Suprapubic skin (tissue), 4 donors: ENCODE data around the gene KLF13. TPM values are rescaled to one million over a fixed set of nuclear protein-coding genes. Genes with fewer than 3 reads are reported as not detected.

Experiments used
- DNase-seq, 2 donors: peaks; one replicate each; pipeline ENCODE4 v3.0.0-alpha.2; 2019; ENCODE audit warnings: low spot score in 2 of 2
- H3K27ac ChIP-seq: fragments of 200-600 bp; sonication (generic); one replicate; pipeline ENCODE4 v1.5.1; 2019
- H3K27me3 ChIP-seq: fragments of 200-600 bp; sonication (generic); one replicate; pipeline ENCODE4 v1.5.1; 2019
- H3K36me3 ChIP-seq: fragments of 200-600 bp; sonication (generic); one replicate; pipeline ENCODE4 v1.5.1; 2019
- H3K4me1 ChIP-seq: fragments of 200-600 bp; sonication (generic); one replicate; pipeline ENCODE4 v1.5.1; 2019
- H3K4me3 ChIP-seq: fragments of 200-600 bp; sonication (generic); one replicate; pipeline ENCODE4 v1.5.1; 2019; ENCODE audit warnings: mild to moderate bottlenecking
- H3K9me3 ChIP-seq: fragments of 200-600 bp; sonication (generic); one replicate; pipeline ENCODE4 v1.5.1; 2019
- EP300 ChIP-seq: sonication (generic); formaldehyde crosslinking; IDR thresholded peaks from one replicate; pipeline ENCODE4 v1.6.1; 2017; ENCODE audit warnings: antibody characterized with exemption
- POLR2A ChIP-seq, 2 donors: fragments of 450-650 bp; IDR thresholded peaks; one replicate each; pipeline ENCODE4 v1.6.1; 2017; ENCODE audit warnings: antibody characterized with exemption in 2 of 2, mild to moderate bottlenecking in 2 of 2, moderate library complexity in 2 of 2
- POLR2AphosphoS5 ChIP-seq, 3 donors: sonication (generic); formaldehyde crosslinking; IDR thresholded peaks; one replicate each; pipeline ENCODE4 v1.6.1; 2017; ENCODE audit warnings: antibody characterized with exemption in 3 of 3
- WGBS: methylation state at CpG from one replicate; pipeline ENCODE4 v1.1.5; 2018; 5-methylcytosine and 5-hydroxymethylcytosine counted together
- total RNA-seq, 4 donors: library from RNA; depleted of rRNA; stranded (reverse); fragments of >200 nt; gene quantifications; one replicate each; pipeline ENCODE4 v1.1.0, GENCODE V29; 2016
- TF ChIP-seq, protein P1 (sequence below), 2 donors: fragments of 200-600 bp in 1 of 2; fragments of 450-650 bp in 1 of 2; sonication (generic) in 1 of 2; IDR thresholded peaks; one replicate each; pipeline ENCODE4 v1.5.1; 2016 to 2019; ENCODE audit warnings: antibody characterized with exemption in 2 of 2, mild to moderate bottlenecking in 1 of 2, moderate library complexity in 1 of 2

The KLF13 gene
- total RNA-seq, 4 donors from 2014 or later, result 141 to 162 (median 145) TPM

DNA sequence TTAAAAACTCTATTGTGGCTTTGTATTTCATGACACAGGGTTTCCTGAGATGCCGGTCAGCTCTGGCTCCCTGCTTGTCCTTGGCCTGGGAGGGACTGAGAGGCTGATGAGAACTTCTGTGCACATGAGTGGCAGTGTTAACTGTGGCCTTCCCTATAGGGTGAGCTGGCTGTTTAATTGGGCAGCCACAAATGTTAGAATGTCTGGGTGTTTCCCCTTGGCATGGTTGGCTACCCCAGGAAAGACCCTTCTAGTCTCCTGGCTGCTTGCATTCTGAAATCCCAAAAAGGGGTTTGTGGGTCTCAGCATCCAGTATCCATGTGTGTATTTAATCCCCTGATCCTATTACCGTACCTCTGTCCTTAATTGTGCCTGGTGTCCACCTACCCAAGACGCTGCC lies 3.0 kb upstream of the KLF13 start:
- TF ChIP-seq, protein P1, sequence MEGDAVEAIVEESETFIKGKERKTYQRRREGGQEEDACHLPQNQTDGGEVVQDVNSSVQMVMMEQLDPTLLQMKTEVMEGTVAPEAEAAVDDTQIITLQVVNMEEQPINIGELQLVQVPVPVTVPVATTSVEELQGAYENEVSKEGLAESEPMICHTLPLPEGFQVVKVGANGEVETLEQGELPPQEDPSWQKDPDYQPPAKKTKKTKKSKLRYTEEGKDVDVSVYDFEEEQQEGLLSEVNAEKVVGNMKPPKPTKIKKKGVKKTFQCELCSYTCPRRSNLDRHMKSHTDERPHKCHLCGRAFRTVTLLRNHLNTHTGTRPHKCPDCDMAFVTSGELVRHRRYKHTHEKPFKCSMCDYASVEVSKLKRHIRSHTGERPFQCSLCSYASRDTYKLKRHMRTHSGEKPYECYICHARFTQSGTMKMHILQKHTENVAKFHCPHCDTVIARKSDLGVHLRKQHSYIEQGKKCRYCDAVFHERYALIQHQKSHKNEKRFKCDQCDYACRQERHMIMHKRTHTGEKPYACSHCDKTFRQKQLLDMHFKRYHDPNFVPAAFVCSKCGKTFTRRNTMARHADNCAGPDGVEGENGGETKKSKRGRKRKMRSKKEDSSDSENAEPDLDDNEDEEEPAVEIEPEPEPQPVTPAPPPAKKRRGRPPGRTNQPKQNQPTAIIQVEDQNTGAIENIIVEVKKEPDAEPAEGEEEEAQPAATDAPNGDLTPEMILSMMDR (IDR thresholded peaks at IDR 0.05), result no peak
- TF ChIP-seq EP300, result no peak
- TF ChIP-seq POLR2AphosphoS5 (IDR thresholded peaks at IDR 0.05), result no peak
- no peak for TF ChIP-seq POLR2A (IDR thresholded peaks at IDR 0.05)
- Histone ChIP-seq H3K4me3 (no peak overlapping the region), H3K27me3 (no peaks in the 10 kb centered on the region), H3K4me1 (peaks cover 11% of the 10 kb centered on the region), H3K9me3 (no peaks in the 10 kb centered on the region), H3K27ac (no peak overlapping the region), H3K36me3 (no peaks in the 10 kb centered on the region)
- DNase-seq, result no peak
- WGBS, result 89% methylated on average over 3 of the region's 3 CpGs

DNA sequence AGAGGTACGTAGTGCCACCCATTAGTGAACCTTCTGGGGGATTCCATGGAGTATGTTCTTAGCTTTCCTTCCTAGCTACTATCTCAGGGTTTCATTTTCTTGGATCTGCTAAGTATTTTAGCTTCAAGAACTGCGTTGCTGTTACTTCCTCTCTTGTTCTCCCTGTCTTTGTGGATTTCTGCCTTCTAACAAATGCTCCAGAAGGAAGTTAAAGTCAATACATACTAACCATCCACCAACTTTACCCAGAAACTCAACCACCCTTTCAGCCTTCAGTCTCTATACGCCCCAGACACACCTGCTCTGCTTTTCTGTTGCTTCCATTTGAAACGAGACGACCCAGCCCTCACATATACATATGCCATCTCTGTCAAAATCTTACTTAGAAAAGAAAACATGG lies 2.4 kb upstream of the KLF13 start:
- Histone ChIP-seq H3K36me3 (no peaks in the 10 kb centered on the region), H3K9me3 (no peaks in the 10 kb centered on the region), H3K27me3 (no peaks in the 10 kb centered on the region), H3K27ac (no peak overlapping the region), H3K4me1 (peaks cover 16% of the 10 kb centered on the region), H3K4me3 (no peak overlapping the region)
- TF ChIP-seq POLR2A (IDR thresholded peaks at IDR 0.05) (no peak), POLR2AphosphoS5 (IDR thresholded peaks at IDR 0.05) (no peak), EP300 (no peak)
- TF ChIP-seq, protein P1 (IDR thresholded peaks at IDR 0.05), result no peak
- DNase-seq, result no peak
- WGBS, result 81% methylated on average over 4 of the region's 5 CpGs

DNA sequence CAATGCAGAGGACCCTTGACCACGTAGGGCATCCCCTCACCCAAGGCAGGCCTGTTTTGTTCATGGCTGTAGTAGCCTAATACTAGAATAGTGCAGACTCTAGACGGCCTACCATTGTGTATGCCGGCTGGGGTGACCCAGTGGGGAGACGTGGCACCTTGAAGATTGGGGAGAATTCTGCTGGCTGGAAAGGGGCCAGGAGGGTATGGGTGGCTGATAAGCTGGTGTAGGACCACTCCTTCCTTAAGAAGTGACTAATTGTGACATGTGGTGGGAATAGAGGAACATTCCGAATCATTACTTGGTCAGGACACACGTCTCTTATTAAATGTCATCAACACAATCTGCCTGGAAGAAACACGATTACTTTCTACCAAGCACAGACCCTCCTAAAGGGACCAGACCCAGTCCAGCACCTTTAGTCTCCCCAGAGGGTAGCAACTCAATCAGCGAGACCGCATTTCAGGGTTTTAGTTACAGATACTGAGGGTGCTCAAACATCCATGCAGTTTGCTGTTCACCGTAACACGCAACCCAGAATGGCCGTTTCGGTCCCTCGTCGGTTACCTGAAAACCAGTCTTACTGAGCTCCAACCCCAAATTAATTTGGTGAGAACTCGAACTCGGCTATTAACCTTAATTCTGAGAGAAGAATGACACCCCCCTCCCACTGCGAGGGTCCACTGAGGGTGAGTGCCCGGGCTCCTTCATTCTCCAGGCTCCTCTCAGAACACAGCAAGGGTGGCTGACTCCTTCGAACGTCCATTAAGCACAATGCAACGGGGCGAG lies 1.6 kb upstream of the KLF13 start:
- no peaks in the 10 kb centered on the region for H3K27me3 ChIP-seq
- H3K4me3 ChIP-seq, result peak overlapping the region; percentile 94
- H3K9me3 ChIP-seq, result no peaks in the 10 kb centered on the region
- TF ChIP-seq POLR2AphosphoS5 (IDR thresholded peaks at IDR 0.05), result no peak
- TF ChIP-seq EP300, result no peak
- peaks cover 24% of the 10 kb centered on the region for H3K4me1 ChIP-seq
- no peak for DNase-seq
- H3K27ac ChIP-seq, result peak overlapping the region; percentile 99
- no peaks in the 10 kb centered on the region for H3K36me3 ChIP-seq
- 74% methylated on average over 19 of the region's 23 CpGs for WGBS

DNA sequence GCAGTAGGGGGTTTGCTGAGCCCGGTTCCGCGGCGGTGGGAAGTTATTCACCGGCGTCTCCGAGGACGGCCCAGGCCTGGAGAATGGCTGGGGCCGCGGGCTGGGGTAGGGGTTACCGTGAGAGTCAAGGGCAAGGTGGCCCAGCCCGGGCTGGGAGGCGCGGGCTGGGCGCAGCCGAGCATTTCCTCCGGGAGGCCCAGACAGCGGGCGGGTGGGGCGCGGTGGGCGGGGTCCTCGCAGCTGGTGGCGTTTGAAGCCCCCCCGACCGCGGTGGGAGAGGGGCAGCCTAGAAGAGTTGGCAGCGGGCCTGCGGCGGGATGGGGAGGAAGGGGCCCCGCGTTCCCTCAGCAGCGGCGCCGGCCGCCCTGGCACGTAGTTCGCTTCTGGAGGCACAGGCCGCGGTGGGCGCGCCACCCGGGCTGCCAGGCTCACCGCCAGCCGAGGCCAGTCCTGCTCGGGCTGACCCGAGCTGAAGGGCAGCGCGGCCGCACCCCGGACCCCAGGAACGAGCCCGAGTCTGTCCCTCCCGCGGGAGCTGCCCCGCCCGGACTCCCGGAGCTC lies 960 bp upstream of the KLF13 start:
- peaks cover 31% of the 10 kb centered on the region for H3K4me1 ChIP-seq
- peak overlapping the region; percentile 99 for H3K27ac ChIP-seq
- H3K4me3 ChIP-seq, result peak overlapping the region; percentile 94
- WGBS, result no CpG with 5 or more reads among the region's 58 CpGs
- no peaks in the 10 kb centered on the region for H3K36me3 ChIP-seq
- no peak for TF ChIP-seq EP300
- no peak for TF ChIP-seq POLR2A (IDR thresholded peaks at IDR 0.05)
- TF ChIP-seq, protein P1 (IDR thresholded peaks at IDR 0.05), result no peak
- TF ChIP-seq POLR2AphosphoS5 (IDR thresholded peaks at IDR 0.05), result peak in 2 of 3 donors; percentile 9 to 21
- DNase-seq, result peak in 1 of 2 donors; percentile 90
- no peaks in the 10 kb centered on the region for H3K9me3 ChIP-seq
- no peaks in the 10 kb centered on the region for H3K27me3 ChIP-seq

DNA sequence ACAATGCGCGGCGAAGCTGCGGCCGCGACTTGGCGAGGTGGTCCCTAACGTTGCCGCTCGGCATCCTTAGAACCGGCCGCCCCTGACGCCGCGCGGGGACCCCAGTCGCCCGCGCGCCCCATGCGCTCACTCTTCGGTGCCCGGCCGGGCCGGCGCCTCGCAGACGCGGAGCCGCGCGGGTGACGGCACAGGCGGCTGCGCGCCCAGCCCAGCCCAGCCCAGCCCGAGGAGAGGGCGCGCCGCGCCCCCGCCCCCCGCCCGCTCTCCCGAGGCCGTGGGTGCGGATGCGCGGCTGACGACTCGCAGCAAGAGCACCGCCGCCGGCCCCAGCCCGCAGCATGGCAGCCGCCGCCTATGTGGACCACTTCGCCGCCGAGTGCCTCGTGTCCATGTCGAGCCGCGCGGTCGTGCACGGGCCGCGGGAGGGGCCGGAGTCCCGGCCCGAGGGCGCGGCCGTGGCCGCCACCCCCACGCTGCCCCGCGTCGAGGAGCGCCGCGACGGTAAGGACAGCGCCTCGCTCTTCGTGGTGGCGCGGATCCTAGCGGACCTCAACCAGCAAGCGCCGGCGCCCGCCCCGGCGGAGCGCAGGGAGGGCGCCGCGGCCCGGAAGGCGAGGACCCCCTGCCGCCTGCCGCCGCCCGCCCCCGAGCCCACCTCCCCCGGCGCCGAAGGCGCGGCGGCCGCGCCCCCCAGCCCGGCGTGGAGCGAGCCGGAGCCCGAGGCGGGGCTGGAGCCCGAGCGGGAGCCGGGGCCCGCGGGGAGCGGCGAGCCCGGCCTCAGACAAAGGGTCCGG lies 437 bp downstream of the KLF13 start:
- Histone ChIP-seq H3K4me3 (peak overlapping the region; percentile 94), H3K4me1 (peaks cover 45% of the 10 kb centered on the region), H3K27ac (peak overlapping the region; percentile 99), H3K9me3 (no peaks in the 10 kb centered on the region), H3K27me3 (no peaks in the 10 kb centered on the region), H3K36me3 (no peaks in the 10 kb centered on the region)
- DNase-seq, result peak in 1 of 2 donors; percentile 88
- TF ChIP-seq EP300 (no peak), POLR2AphosphoS5 (IDR thresholded peaks at IDR 0.05) (peak in 1 of 3 donors; percentile 46), POLR2A (IDR thresholded peaks at IDR 0.05) (peak; percentile 61 to 72)
- TF ChIP-seq, protein P1 (IDR thresholded peaks at IDR 0.05), result no peak
- WGBS, result 0% methylated on average over 1 of the region's 130 CpGs
